ENCODE measurements around the gene TEX101. TPM values are rescaled to one million over a fixed set of nuclear protein-coding genes. Genes with fewer than 3 reads are reported as not detected.

The TEX101 gene, protein sequence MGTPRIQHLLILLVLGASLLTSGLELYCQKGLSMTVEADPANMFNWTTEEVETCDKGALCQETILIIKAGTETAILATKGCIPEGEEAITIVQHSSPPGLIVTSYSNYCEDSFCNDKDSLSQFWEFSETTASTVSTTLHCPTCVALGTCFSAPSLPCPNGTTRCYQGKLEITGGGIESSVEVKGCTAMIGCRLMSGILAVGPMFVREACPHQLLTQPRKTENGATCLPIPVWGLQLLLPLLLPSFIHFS
- not detected for total RNA-seq

DNA sequence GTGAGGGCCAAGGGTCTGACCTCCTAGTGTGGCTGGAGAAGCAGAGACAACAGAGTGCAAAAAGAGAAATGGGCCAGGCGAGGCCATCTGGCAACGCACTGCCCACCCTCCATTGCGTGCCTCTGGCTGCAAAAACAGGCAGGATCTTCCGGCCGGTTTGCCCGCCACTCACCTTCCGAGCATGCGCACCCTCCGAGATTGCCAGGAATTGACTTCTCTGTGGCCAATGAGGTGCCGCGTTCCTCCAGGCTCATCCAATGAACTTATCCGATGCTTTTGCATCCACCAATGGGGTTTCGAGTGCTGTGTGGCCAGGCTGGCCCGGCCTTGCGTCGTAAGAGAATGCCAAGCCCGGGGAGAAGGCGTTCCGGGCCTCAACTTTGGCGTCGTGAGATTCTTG, at the start of gene TEX101:
TSS of gene TEX101 (plus strand) at position 337 of the 400 bp plus-strand sequence. CDS start 1,030 bp downstream, outside the sequence.

DNA sequence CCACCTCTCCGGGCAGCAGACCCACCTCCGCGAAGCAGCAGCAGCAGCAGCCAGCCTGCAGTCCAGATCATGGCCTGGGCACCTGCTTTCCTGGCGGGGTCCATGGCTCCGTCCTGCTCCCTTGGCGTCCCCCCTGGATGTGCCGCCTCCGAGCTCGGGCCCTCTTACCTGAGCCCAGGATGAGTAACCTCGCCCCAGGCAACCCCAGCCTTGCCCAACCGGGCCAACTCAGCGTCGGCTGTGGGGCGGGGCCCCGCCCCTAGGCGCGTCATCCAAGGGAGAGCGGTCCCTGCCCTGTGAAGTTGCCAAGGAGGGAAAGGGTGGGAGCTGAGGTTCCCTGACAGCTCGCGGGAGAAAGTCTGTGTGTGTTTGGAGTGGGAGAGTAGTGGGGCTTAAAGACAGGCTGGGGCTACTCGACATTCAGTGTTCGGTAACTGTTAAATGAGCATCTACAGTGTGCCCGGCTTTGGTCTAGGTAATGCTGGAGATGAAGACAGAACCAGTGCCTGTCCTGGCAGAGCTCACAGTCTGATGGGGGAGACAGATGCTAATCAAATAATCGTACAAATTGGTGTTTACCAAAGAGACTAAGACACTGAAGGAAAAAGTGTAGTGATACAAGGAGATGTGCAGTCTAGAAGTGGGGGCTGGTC, 50.9 kb downstream of the TEX101 start, which contains the start of gene LYPD3:
TSS of gene LYPD3 (minus strand) at position 141 of the 653 bp plus-strand sequence. CDS start at position 104, 37 bp downstream.

Other genes with a start within 250 kb of the TEX101 start
- not detected for gene PSG5, start 228.4 kb upstream of the TEX101 start, total RNA-seq
- not detected for gene PSG4, start 209.3 kb upstream of the TEX101 start, total RNA-seq
- gene PSG9, start 145.4 kb upstream of the TEX101 start, total RNA-seq = not detected
- gene CD177, start 61.2 kb upstream of the TEX101 start, total RNA-seq = 0.31 TPM
- not detected for gene LYPD3, start 50.7 kb downstream of the TEX101 start, total RNA-seq
- gene PHLDB3, start 89.9 kb downstream of the TEX101 start, total RNA-seq = 3.4 TPM
- 19.4 TPM for gene ETHE1, start 112.3 kb downstream of the TEX101 start, total RNA-seq
- 0.94 TPM for gene ZNF575, start 118.3 kb downstream of the TEX101 start, total RNA-seq
- gene XRCC1, start 160.6 kb downstream of the TEX101 start, total RNA-seq = 17.8 TPM
- 14.4 TPM for gene PINLYP, start 160.9 kb downstream of the TEX101 start, total RNA-seq
- 94.8 TPM for gene IRGQ, start 181.2 kb downstream of the TEX101 start, total RNA-seq
- gene ZNF576, start 181.7 kb downstream of the TEX101 start, total RNA-seq = 9.7 TPM
- not detected for gene SRRM5, start 197.2 kb downstream of the TEX101 start, total RNA-seq
- gene ZNF428, start 204.7 kb downstream of the TEX101 start, total RNA-seq = 132 TPM
- 89.8 TPM for gene CADM4, start 225.0 kb downstream of the TEX101 start, total RNA-seq